GM15510 (cell line): ENCODE measurements around the gene SLC9C1.
A peak's percentile ranks its signal among the peaks of the same experiment; 100 is the strongest.

Experiments
- POLR2A ChIP-seq: IDR thresholded peaks from 3 replicates; pipeline ENCODE4 v1.6.1; 2011; ENCODE audit warnings: borderline replicate concordance; ENCODE audit not compliant: insufficient read length; ENCODE audit errors: extremely low read depth

Gene SLC9C1

GRCh38 chr3:112293368-112294321 is at the start of gene SLC9C1:
Gene SLC9C1, minus strand, starts transcription at chr3:112294216. Its CDS starts 7,425 bp downstream, at chr3:112286791.
- peak; percentile 25 for TF ChIP-seq POLR2A

GRCh38 chr3:112341386-112341785 is 47.4 kb upstream of the SLC9C1 start:
- TF ChIP-seq POLR2A = no peak

- TF ChIP-seq POLR2A = no peak
These were observed 45.6 kb upstream of the SLC9C1 start for GRCh38 chr3:112339609-112340008.

GRCh38 chr3:112339134-112339533 is 45.1 kb upstream of the SLC9C1 start:
- no peak for TF ChIP-seq POLR2A

GRCh38 chr3:112338727-112339056 is 44.7 kb upstream of the SLC9C1 start:
- TF ChIP-seq POLR2A = no peak

GRCh38 chr3:112338021-112338726 is 44.2 kb upstream of the SLC9C1 start:
- no peak for TF ChIP-seq POLR2A

GRCh38 chr3:112335434-112335781 is 41.4 kb upstream of the SLC9C1 start:
- TF ChIP-seq POLR2A = no peak

GRCh38 chr3:112334691-112335433 is 40.8 kb upstream of the SLC9C1 start:
- no peak for TF ChIP-seq POLR2A

- TF ChIP-seq POLR2A = no peak
These were observed 39.6 kb upstream of the SLC9C1 start for GRCh38 chr3:112333381-112334317.

GRCh38 chr3:112333002-112333380 is 39.0 kb upstream of the SLC9C1 start, which contains the start of gene CD200:
Gene CD200, plus strand, starts transcription at chr3:112333156. Its CDS starts 57 bp downstream, at chr3:112333213.
- peak; percentile 53 for TF ChIP-seq POLR2A

GRCh38 chr3:112331851-112332250 is 37.8 kb upstream of the SLC9C1 start:
- no peak for TF ChIP-seq POLR2A

- TF ChIP-seq POLR2A = no peak
These were observed 33.4 kb upstream of the SLC9C1 start for GRCh38 chr3:112327371-112327951.

GRCh38 chr3:112321867-112322652 is 28.0 kb upstream of the SLC9C1 start:
- no peak for TF ChIP-seq POLR2A
